K562 (cell line): Measurements from ENCODE around the gene VIM. TPM values are rescaled to one million over a fixed set of nuclear protein-coding genes. Genes with fewer than 3 reads are reported as not detected.
A peak's percentile ranks its signal among the peaks of the same experiment; 100 is the strongest.

Experiments used
- CHCHD3 ChIP-seq: fragments of 250-450 bp; sonication (Bioruptor Pico); IDR thresholded peaks from 2 replicates; pipeline ENCODE4 v2.1.2; 2022; ENCODE audit warnings: mild to moderate bottlenecking
- CHD1 ChIP-seq: fragments of 200-600 bp; sonication (generic); IDR thresholded peaks from one replicate; pipeline ENCODE4 v1.6.1; 2012; ENCODE audit warnings: mild to moderate bottlenecking, moderate library complexity, low read length, inconsistent platforms
- KAT7 ChIP-seq: sonication (generic); formaldehyde crosslinking; IDR thresholded peaks from 2 replicates; pipeline ENCODE4 v1.8.0; 2022; ENCODE audit warnings: missing genetic modification reagents, mild to moderate bottlenecking, borderline replicate concordance
- KDM1A ChIP-seq, 2 experiments: fragments of 450-650 bp; IDR thresholded peaks; 2 replicates each; pipeline ENCODE4 v1.6.1; 2016; ENCODE audit warnings: mild to moderate bottlenecking in 2 of 2
- NBN ChIP-seq: fragments of 450-650 bp; IDR thresholded peaks from 2 replicates; pipeline ENCODE4 v1.6.1; 2016; ENCODE audit warnings: low read depth, mild to moderate bottlenecking
- NFRKB ChIP-seq: fragments of 450-650 bp; IDR thresholded peaks from 2 replicates; pipeline ENCODE4 v1.6.1; 2016; ENCODE audit warnings: low read depth
- NR3C1 ChIP-seq: sonication (generic); formaldehyde crosslinking; IDR thresholded peaks from 2 replicates; pipeline ENCODE4 v1.8.1; 2022; ENCODE audit warnings: missing genetic modification reagents
- RBFOX2 ChIP-seq: fragments of 200-400 bp; formaldehyde crosslinking; IDR thresholded peaks from 2 replicates; pipeline ENCODE4 v1.6.1; 2017; ENCODE audit warnings: low read depth, mild to moderate bottlenecking, low read length, moderate library complexity
- SAP30 ChIP-seq: fragments of 200-600 bp; sonication (generic); IDR thresholded peaks from 2 replicates; pipeline ENCODE4 v1.6.1; 2012; ENCODE audit warnings: borderline replicate concordance, low read depth, mild to moderate bottlenecking, moderate library complexity, low read length, control low read depth, inconsistent platforms; ENCODE audit not compliant: insufficient read depth, poor library complexity, severe bottlenecking
- STAT6 ChIP-seq: sonication (generic); formaldehyde crosslinking; IDR thresholded peaks from 2 replicates; pipeline ENCODE4 v1.8.1; 2023; ENCODE audit warnings: mild to moderate bottlenecking, missing genetic modification reagents
- TGIF2 ChIP-seq: sonication (generic); formaldehyde crosslinking; IDR thresholded peaks from 2 replicates; pipeline ENCODE4 v1.8.1; 2022; ENCODE audit warnings: mild to moderate bottlenecking, missing genetic modification reagents, moderate library complexity
- UBTF ChIP-seq, 2 experiments: IDR thresholded peaks; 2 replicates each; pipeline ENCODE4 v1.6.1; 2012; ENCODE audit warnings: improper control_type of control experiment in 2 of 2, low read depth in 2 of 2, low read length in 2 of 2, borderline replicate concordance in 1 of 2
- ZFP30 ChIP-seq: fragments of 250-450 bp; sonication (Bioruptor Pico); IDR thresholded peaks from 2 replicates; pipeline ENCODE4 v1.8.0; 2022; ENCODE audit warnings: moderate library complexity, mild to moderate bottlenecking, inconsistent platforms, borderline replicate concordance
- ZNF511 ChIP-seq: sonication (generic); formaldehyde crosslinking; IDR thresholded peaks from 2 replicates; pipeline ENCODE4 v1.8.0; 2022; ENCODE audit warnings: mild to moderate bottlenecking, missing genetic modification reagents
- polyA plus RNA-seq, 8 experiments: library from polyadenylated mRNA; depleted of rRNA in 4 of 8; stranded (reverse) in 5 of 8; unstranded in 3 of 8; fragments of >200 nt; fragmentation: Nextera tagmentation in 2 of 8; fragmentation: Illumina TruSeq in 1 of 8; extraction: Ambion mirVana in 2 of 8; extraction: Trizol in 1 of 8; gene quantifications; 2 replicates each; pipeline versions ENCODE4 v1.2.1 to v1.2.3, GENCODE V29; 2011 to 2014; ENCODE audit warnings: inconsistent platforms in 1 of 8, missing spikeins in 1 of 8
- total RNA-seq, 7 experiments: library from RNA; depleted of rRNA in 6 of 7; stranded (reverse); fragments of >200 nt in 6 of 7; fragmentation: Illumina TruSeq in 2 of 7; extraction: Trizol in 2 of 7; gene quantifications; 2 replicates each; pipeline versions ENCODE4 v1.2.1 to v1.2.3, GENCODE V29; 2011 to 2021; ENCODE audit warnings: low replicate concordance in 1 of 7
- TF ChIP-seq, protein P1 (sequence below), 2 experiments: IDR thresholded peaks; 2 replicates each; pipeline ENCODE4 v1.6.1; 2011; ENCODE audit warnings: borderline replicate concordance in 1 of 2, control low read depth in 1 of 2, low read depth in 1 of 2, low read length in 1 of 2, mild to moderate bottlenecking in 1 of 2, mixed read lengths in 1 of 2, moderate library complexity in 1 of 2; ENCODE audit not compliant: insufficient read depth in 1 of 2, insufficient read length in 1 of 2, poor library complexity in 1 of 2, severe bottlenecking in 1 of 2; ENCODE audit errors: extremely low read depth in 1 of 2
- TF ChIP-seq, protein P2 (sequence below): fragments of 450-650 bp; IDR thresholded peaks from 2 replicates; pipeline ENCODE4 v1.6.1; 2017; ENCODE audit warnings: antibody characterized with exemption, mild to moderate bottlenecking

The VIM gene
- total and polyA plus RNA-seq, 9 of the 15 experiments (the other 6 are each of a cell fraction or from before 2014, with no cell fraction given), result 86.0 to 621 (median 383) TPM

DNA sequence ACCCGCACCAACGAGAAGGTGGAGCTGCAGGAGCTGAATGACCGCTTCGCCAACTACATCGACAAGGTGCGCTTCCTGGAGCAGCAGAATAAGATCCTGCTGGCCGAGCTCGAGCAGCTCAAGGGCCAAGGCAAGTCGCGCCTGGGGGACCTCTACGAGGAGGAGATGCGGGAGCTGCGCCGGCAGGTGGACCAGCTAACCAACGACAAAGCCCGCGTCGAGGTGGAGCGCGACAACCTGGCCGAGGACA is 1.6 kb downstream of the VIM start (continued):
- TF ChIP-seq, protein P1, sequence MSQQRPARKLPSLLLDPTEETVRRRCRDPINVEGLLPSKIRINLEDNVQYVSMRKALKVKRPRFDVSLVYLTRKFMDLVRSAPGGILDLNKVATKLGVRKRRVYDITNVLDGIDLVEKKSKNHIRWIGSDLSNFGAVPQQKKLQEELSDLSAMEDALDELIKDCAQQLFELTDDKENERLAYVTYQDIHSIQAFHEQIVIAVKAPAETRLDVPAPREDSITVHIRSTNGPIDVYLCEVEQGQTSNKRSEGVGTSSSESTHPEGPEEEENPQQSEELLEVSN (IDR thresholded peaks at IDR 0.05; ENCODE audit: borderline replicate concordance in 1 of 2, extremely low read depth in 1 of 2, insufficient read depth in 1 of 2, insufficient read length in 1 of 2, low read depth in 1 of 2, low read length in 1 of 2, poor library complexity in 1 of 2, severe bottlenecking in 1 of 2), result peak in 1 of 2 experiments; percentile 33
- peak; percentile 59 for TF ChIP-seq CHD1
- TF ChIP-seq, protein P2, sequence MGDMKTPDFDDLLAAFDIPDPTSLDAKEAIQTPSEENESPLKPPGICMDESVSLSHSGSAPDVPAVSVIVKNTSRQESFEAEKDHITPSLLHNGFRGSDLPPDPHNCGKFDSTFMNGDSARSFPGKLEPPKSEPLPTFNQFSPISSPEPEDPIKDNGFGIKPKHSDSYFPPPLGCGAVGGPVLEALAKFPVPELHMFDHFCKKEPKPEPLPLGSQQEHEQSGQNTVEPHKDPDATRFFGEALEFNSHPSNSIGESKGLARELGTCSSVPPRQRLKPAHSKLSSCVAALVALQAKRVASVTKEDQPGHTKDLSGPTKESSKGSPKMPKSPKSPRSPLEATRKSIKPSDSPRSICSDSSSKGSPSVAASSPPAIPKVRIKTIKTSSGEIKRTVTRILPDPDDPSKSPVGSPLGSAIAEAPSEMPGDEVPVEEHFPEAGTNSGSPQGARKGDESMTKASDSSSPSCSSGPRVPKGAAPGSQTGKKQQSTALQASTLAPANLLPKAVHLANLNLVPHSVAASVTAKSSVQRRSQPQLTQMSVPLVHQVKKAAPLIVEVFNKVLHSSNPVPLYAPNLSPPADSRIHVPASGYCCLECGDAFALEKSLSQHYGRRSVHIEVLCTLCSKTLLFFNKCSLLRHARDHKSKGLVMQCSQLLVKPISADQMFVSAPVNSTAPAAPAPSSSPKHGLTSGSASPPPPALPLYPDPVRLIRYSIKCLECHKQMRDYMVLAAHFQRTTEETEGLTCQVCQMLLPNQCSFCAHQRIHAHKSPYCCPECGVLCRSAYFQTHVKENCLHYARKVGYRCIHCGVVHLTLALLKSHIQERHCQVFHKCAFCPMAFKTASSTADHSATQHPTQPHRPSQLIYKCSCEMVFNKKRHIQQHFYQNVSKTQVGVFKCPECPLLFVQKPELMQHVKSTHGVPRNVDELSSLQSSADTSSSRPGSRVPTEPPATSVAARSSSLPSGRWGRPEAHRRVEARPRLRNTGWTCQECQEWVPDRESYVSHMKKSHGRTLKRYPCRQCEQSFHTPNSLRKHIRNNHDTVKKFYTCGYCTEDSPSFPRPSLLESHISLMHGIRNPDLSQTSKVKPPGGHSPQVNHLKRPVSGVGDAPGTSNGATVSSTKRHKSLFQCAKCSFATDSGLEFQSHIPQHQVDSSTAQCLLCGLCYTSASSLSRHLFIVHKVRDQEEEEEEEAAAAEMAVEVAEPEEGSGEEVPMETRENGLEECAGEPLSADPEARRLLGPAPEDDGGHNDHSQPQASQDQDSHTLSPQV, result 0 out of 2 replicates have a peak, but pooled peaks have one; percentile 4
- 0 out of 2 replicates have a peak, but pooled peaks have one; percentile 25 for TF ChIP-seq NFRKB
- peak; percentile 20; the same call in 1 of the 2 replicates for TF ChIP-seq NBN
- 0 out of 2 replicates have a peak, but pooled peaks have one; percentile 38 for TF ChIP-seq STAT6 (CRISPR knock-in tag)
- TF ChIP-seq TGIF2 (CRISPR knock-in tag), result peak; percentile 20; the same call in 1 of the 2 replicates
- no peak for TF ChIP-seq ZFP30 (CRISPR knock-in tag)
- no peak for TF ChIP-seq CHCHD3 (CRISPR knock-in tag)
- peak; percentile 91 for TF ChIP-seq RBFOX2
- peak; percentile 11; the same call in 1 of the 2 replicates for TF ChIP-seq NR3C1
- TF ChIP-seq SAP30, result peak; percentile 56
- TF ChIP-seq ZNF511 (CRISPR knock-in tag), result peak; percentile 22
- peak in 1 of 2 experiments; percentile 11; a peak in 1 of 4 replicates for TF ChIP-seq UBTF (IDR thresholded peaks at IDR 0.05; ENCODE audit: borderline replicate concordance in 1 of 2, low read depth in 2 of 2, low read length in 2 of 2)
- no peak for TF ChIP-seq KDM1A (IDR thresholded peaks at IDR 0.05)
- TF ChIP-seq KAT7, result peak; percentile 92; the same call in 1 of the 2 replicates
